AG08396 (cell line): ENCODE data around the gene OR2M3.
"Not testable (repeated sequence)": the region's sequence is repeated elsewhere in the genome, so short reads cannot be mapped to it uniquely, and the experiment has no call there.

ENCODE experiments used
- DNase-seq: peaks from one replicate; pipeline ENCODE4 v3.0.0; 2012; ENCODE audit warnings: low spot score, mixed read lengths

OR2M3 gene

GRCh38 chr1:248196965-248197364 is at the start of gene OR2M3:
TSS of gene OR2M3 (plus strand) at chr1:248197265. CDS start at chr1:248203068, 5,803 bp downstream.
- DNase-seq, result no peak

GRCh38 chr1:248152056-248152827 is 44.8 kb upstream of the OR2M3 start:
- no peak for DNase-seq

- no peak for DNase-seq
Observed at GRCh38 chr1:248155927-248156326, 41.1 kb upstream of the OR2M3 start.

GRCh38 chr1:248158758-248159157 is 38.3 kb upstream of the OR2M3 start:
- DNase-seq, result no peak

GRCh38 chr1:248164031-248164430 is 33.0 kb upstream of the OR2M3 start:
- DNase-seq, result no peak

- no peak for DNase-seq
Observed at GRCh38 chr1:248165186-248165585, 31.9 kb upstream of the OR2M3 start.

GRCh38 chr1:248174521-248174920 is 22.5 kb upstream of the OR2M3 start, which contains the start of gene OR2M2:
TSS of gene OR2M2 (plus strand) at chr1:248174821. CDS start at chr1:248179986, 5,165 bp downstream.
- no peak for DNase-seq

GRCh38 chr1:248183996-248184395 is 13.1 kb upstream of the OR2M3 start:
- DNase-seq, result no peak

- no peak for DNase-seq
Observed at GRCh38 chr1:248187363-248187762, 9.7 kb upstream of the OR2M3 start.

- DNase-seq, result no peak
Observed at GRCh38 chr1:248189026-248189425, 8.0 kb upstream of the OR2M3 start.

GRCh38 chr1:248194117-248194516 is 2.9 kb upstream of the OR2M3 start:
- DNase-seq, result no peak

- no peak for DNase-seq
Observed at GRCh38 chr1:248215880-248216279, 18.8 kb downstream of the OR2M3 start.

GRCh38 chr1:248225537-248225936 is 28.5 kb downstream of the OR2M3 start:
- no peak for DNase-seq

- DNase-seq, result no peak
Observed at GRCh38 chr1:248229360-248229908, 32.4 kb downstream of the OR2M3 start.

- no peak for DNase-seq
Observed at GRCh38 chr1:248231117-248231516, 34.1 kb downstream of the OR2M3 start, which contains the start of gene OR2M4. TSS of gene OR2M4 (plus strand) at chr1:248231417. CDS start at chr1:248238929, 7,512 bp downstream.

GRCh38 chr1:248239478-248239877 is 42.4 kb downstream of the OR2M3 start:
- DNase-seq, result no peak

- peak; percentile 28 for DNase-seq
Observed at GRCh38 chr1:248243204-248243603, 46.1 kb downstream of the OR2M3 start.

- DNase-seq, result not testable (repeated sequence)
Observed at GRCh38 chr1:248259309-248259708, 62.2 kb downstream of the OR2M3 start.
